OCI-LY3 (cell line): ENCODE measurements around the gene BUB3.
"Not testable (repeated sequence)": the region's sequence is repeated elsewhere in the genome, so short reads cannot be mapped to it uniquely, and the experiment has no call there.

Experiments used
- H2AFZ ChIP-seq: fragments of 200-600, 300-600 bp; shearing (Covaris generic); 2 replicates; pipeline ENCODE4 v1.6.0; 2014; ENCODE audit warnings: antibody characterized with exemption, low read depth, low read length
- H3K27ac ChIP-seq: fragments of 200-600, 300-600 bp; sonication (generic); 2 replicates; pipeline ENCODE4 v1.5.1; 2014; ENCODE audit warnings: mild to moderate bottlenecking, low read length, moderate library complexity, mixed read lengths
- H3K27me3 ChIP-seq: fragments of 200-600, 300-600 bp; sonication (generic); 2 replicates; pipeline ENCODE4 v1.6.1; 2014; ENCODE audit warnings: low read depth, low read length, mixed read lengths
- H3K36me3 ChIP-seq: fragments of 200-600, 300-600 bp; sonication (generic); replicated peaks from 2 replicates; pipeline ENCODE3; 2014; ENCODE audit warnings: low read depth, low read length, mixed read lengths
- H3K4me1 ChIP-seq: fragments of 300-600, 200-600 bp; sonication (generic); 2 replicates; pipeline ENCODE4 v1.6.1; 2014; ENCODE audit warnings: low read length, mixed read lengths
- H3K4me2 ChIP-seq: fragments of 200-600, 300-600 bp; sonication (generic); 2 replicates; pipeline ENCODE4 v1.6.1; 2014; ENCODE audit warnings: low read length, mixed read lengths
- H3K4me3 ChIP-seq: fragments of 300-600, 200-600 bp; sonication (generic); 2 replicates; pipeline ENCODE4 v1.5.1; 2014; ENCODE audit warnings: antibody characterized with exemption, mild to moderate bottlenecking, low read length, moderate library complexity
- H3K79me2 ChIP-seq: fragments of 300-600, 200-600 bp; shearing (Covaris generic); 2 replicates; pipeline ENCODE4 v1.6.1; 2014; ENCODE audit warnings: mild to moderate bottlenecking, low read length, mixed read lengths
- H3K9ac ChIP-seq: fragments of 300-600, 200-600 bp; shearing (Covaris generic); 2 replicates; pipeline ENCODE4 v1.6.0; 2014; ENCODE audit warnings: mild to moderate bottlenecking, low read length, moderate library complexity
- H3K9me3 ChIP-seq: fragments of 200-600, 300-600 bp; shearing (Covaris generic); 2 replicates; pipeline ENCODE4 v1.6.1; 2014; ENCODE audit warnings: low read length, mixed read lengths; ENCODE audit not compliant: insufficient read depth
- H4K20me1 ChIP-seq: fragments of 200-600, 300-600 bp; sonication (generic); 2 replicates; pipeline ENCODE4 v1.6.1; 2016; ENCODE audit warnings: low read length, mixed read lengths; ENCODE audit not compliant: insufficient read depth
- CTCF ChIP-seq: fragments of 200-600, 300-600 bp; sonication (generic); IDR thresholded peaks from 2 replicates; pipeline ENCODE4 v1.5.1; 2014; ENCODE audit warnings: antibody characterized with exemption, low read length, low read depth
- EZH2phosphoT487 ChIP-seq: fragments of 200-600 bp; shearing (Covaris generic); IDR thresholded peaks from 2 replicates; pipeline ENCODE4 v1.6.1; 2018; ENCODE audit warnings: antibody characterized with exemption, mixed run types, low read depth

BUB3 gene

DNA sequence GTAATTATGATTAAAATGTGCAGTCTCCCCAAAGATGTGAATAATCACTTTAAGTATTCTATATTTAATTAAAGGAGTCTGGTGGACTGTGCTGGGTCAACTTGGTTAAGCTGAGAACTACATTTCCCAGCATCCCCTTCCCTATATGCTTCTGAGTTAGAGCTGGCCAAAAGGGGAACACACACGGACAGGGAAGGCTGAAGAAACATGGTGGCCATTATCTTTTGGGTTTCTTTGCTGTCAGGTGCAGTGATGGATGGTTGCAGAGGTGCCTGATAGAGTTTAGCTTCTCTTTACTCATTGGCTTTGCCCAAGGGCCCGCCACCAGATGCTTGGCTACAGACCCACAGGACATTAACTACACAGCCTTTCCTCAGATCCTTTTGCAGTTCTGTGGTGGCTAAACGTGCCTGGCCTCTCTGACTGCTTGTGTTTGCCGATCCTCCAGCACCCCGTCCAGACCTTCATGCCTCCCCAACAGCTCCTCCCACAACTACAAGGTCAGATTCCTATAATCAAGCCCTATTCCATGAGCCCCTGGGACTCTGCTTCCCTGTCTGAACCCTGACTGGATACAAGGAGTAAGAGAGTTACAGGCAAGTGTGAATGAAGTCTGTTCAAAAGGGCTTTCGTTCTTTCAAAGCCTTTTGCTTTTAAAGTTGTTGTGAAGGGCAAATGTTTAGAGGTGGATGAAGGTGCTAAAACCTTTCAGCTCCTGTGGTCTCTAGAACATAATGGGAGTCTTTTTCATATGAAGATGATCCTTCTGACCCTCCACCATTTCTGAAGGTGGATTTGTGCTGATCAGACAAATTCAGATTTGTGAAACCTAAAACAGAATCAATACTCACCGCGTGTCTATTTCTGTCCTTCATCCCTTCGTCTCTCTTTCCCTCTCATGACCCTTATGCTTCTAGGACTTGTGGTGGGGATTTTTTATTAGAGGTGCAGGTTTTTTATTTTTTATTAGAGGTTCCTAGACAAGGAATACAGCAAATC lies 21.5 kb downstream of the BUB3 start:
- TF ChIP-seq EZH2phosphoT487: no peak
- TF ChIP-seq CTCF: no peak
- Histone ChIP-seq H3K4me2 (no peak overlapping the region), H3K27ac (no peak overlapping the region), H4K20me1 (no peaks in the 10 kb centered on the region), H3K9ac (no peak overlapping the region), H3K79me2 (peaks cover 9% of the 10 kb centered on the region), H3K4me3 (no peak overlapping the region), H3K27me3 (no peaks in the 10 kb centered on the region), H3K36me3 (peaks cover 46% of the 10 kb centered on the region), H2AFZ (no peak overlapping the region), H3K4me1 (no peaks in the 10 kb centered on the region), H3K9me3 (no peaks in the 10 kb centered on the region)

GRCh38 chr10:123178390-123178789 lies 24.2 kb downstream of the BUB3 start:
- H3K4me3 ChIP-seq, H4K20me1 ChIP-seq, H3K27ac ChIP-seq, H3K4me1 ChIP-seq, H2AFZ ChIP-seq, H3K9ac ChIP-seq, H3K27me3 ChIP-seq, H3K79me2 ChIP-seq, H3K4me2 ChIP-seq, H3K9me3 ChIP-seq: not testable (repeated sequence)
- peaks cover 50% of the 10 kb centered on the region for H3K36me3 ChIP-seq

DNA sequence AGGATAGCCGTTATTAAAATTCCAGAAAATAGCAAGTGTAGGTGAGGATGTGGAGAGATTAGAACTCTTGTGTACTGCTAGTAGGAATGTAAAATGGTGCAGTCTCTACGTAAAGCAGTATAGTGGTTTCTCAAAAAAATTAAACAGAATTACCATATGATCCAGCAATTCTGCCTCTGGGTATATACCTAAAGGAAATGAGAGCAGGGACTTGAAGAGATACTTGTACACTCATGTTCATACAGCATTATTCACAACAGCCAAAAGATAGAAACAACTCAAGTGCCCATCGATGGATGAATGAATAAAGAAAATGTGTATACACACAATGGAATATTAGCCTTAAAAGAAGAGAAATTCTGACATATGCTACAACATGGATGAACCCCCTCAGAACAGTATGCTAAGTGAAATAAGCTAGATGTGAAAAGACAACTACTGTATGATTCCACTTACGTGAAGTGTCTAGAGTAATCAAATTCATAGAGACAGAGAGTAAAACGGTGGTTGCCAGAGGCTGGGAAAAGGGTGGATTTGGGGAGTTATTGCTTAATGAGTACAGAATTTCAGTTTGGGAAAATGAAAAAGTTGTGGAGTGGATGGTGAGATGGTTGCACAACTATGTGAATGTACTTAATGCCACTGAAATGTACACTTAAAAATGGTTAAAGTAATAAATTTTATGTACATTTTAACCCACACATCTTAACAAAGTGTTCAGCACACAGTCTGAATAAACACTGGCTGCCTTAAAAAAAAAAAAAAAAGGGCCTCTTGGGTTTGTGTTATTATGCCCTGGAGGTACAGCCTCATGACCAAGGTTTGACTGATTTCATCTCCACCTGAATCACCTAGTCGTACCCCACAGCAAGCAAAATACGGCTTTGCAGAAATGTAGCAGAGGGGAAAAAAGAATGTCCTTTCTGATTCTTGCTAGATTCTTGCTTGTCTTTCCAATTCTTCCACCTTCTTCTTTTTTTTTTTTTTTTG lies 26.2 kb downstream of the BUB3 start:
- no peaks in the 10 kb centered on the region for H3K4me1 ChIP-seq
- no peak overlapping the region for H2AFZ ChIP-seq
- no peak overlapping the region for H3K4me2 ChIP-seq
- H4K20me1 ChIP-seq: no peaks in the 10 kb centered on the region
- no peaks in the 10 kb centered on the region for H3K9me3 ChIP-seq
- no peak overlapping the region for H3K4me3 ChIP-seq
- TF ChIP-seq CTCF (no peak), EZH2phosphoT487 (no peak)
- peaks cover 46% of the 10 kb centered on the region for H3K36me3 ChIP-seq
- H3K27ac ChIP-seq: no peak overlapping the region
- 0 out of 2 replicates have a peak, but pooled peaks cover 2% of the 10 kb centered on the region for H3K79me2 ChIP-seq
- no peak overlapping the region for H3K9ac ChIP-seq
- H3K27me3 ChIP-seq: no peaks in the 10 kb centered on the region

- Histone ChIP-seq H3K9ac (no peak overlapping the region), H4K20me1 (no peaks in the 10 kb centered on the region), H3K79me2 (no peaks in the 10 kb centered on the region), H3K9me3 (no peaks in the 10 kb centered on the region), H3K36me3 (peaks cover 36% of the 10 kb centered on the region), H3K27me3 (no peaks in the 10 kb centered on the region), H3K27ac (no peak overlapping the region), H3K4me1 (no peaks in the 10 kb centered on the region), H2AFZ (no peak overlapping the region), H3K4me2 (no peak overlapping the region), H3K4me3 (no peak overlapping the region)
- TF ChIP-seq CTCF: no peak
- no peak for TF ChIP-seq EZH2phosphoT487
Observed at GRCh38 chr10:123183724-123184123, 29.5 kb downstream of the BUB3 start.
